Measurements from ENCODE around the gene NUP37.
A peak's percentile ranks its signal among the peaks of the same experiment; 100 is the strongest.
"Not testable (repeated sequence)": the region's sequence is repeated elsewhere in the genome, so short reads cannot be mapped to it uniquely, and the experiment has no call there.

The NUP37 gene

GRCh38 chr12:102089228-102089835 is 30.6 kb downstream of the NUP37 start:
- DNase-seq (ENCODE audit: low read depth): not testable (repeated sequence)

- DNase-seq (ENCODE audit: low read depth): no peak
Observed at GRCh38 chr12:102080842-102081241, 39.1 kb downstream of the NUP37 start.

GRCh38 chr12:102072092-102072491 is 47.8 kb downstream of the NUP37 start:
- not testable (repeated sequence) for DNase-seq (ENCODE audit: low read depth)

GRCh38 chr12:102069707-102070106 is 50.2 kb downstream of the NUP37 start:
- DNase-seq (ENCODE audit: low read depth): no peak

GRCh38 chr12:102067574-102068258 is 52.2 kb downstream of the NUP37 start:
- DNase-seq (ENCODE audit: low read depth): no peak

GRCh38 chr12:102064476-102064875 is 55.4 kb downstream of the NUP37 start:
- no peak for DNase-seq (ENCODE audit: low read depth)

- DNase-seq (ENCODE audit: low read depth): peak; percentile 45
Observed at GRCh38 chr12:102063069-102063468, 56.8 kb downstream of the NUP37 start.

GRCh38 chr12:102062419-102062806 is 57.5 kb downstream of the NUP37 start:
- DNase-seq (ENCODE audit: low read depth): no peak

GRCh38 chr12:102061560-102062418 is 58.1 kb downstream of the NUP37 start, which contains the start of gene WASHC3:
Gene WASHC3, minus strand, starts transcription at chr12:102061991. Its CDS starts 29 bp downstream, at chr12:102061962.
- peak; percentile 61 for DNase-seq (ENCODE audit: low read depth)

GRCh38 chr12:102061096-102061559 is 58.8 kb downstream of the NUP37 start:
- DNase-seq (ENCODE audit: low read depth): no peak

GRCh38 chr12:102059343-102059742 is 60.6 kb downstream of the NUP37 start:
- no peak for DNase-seq (ENCODE audit: low read depth)

GRCh38 chr12:102054345-102054744 is 65.6 kb downstream of the NUP37 start:
- DNase-seq (ENCODE audit: low read depth): no peak

GRCh38 chr12:102053062-102053349 is 66.9 kb downstream of the NUP37 start:
- no peak for DNase-seq (ENCODE audit: low read depth)

- DNase-seq (ENCODE audit: low read depth): no peak
Observed at GRCh38 chr12:102052192-102053061, 67.5 kb downstream of the NUP37 start.

GRCh38 chr12:102051431-102051965 is 68.4 kb downstream of the NUP37 start:
- DNase-seq (ENCODE audit: low read depth): no peak

- no peak for DNase-seq (ENCODE audit: low read depth)
Observed at GRCh38 chr12:102050660-102051430, 69.1 kb downstream of the NUP37 start.

- DNase-seq (ENCODE audit: low read depth): no peak
Observed at GRCh38 chr12:102043928-102044327, 76.0 kb downstream of the NUP37 start.

- peak; percentile 45 for DNase-seq (ENCODE audit: low read depth)
Observed at GRCh38 chr12:102033991-102034745, 85.7 kb downstream of the NUP37 start.

GRCh38 chr12:102031852-102032251 is 88.1 kb downstream of the NUP37 start:
- DNase-seq (ENCODE audit: low read depth): no peak

GRCh38 chr12:102029141-102029540 is 90.8 kb downstream of the NUP37 start:
- DNase-seq (ENCODE audit: low read depth): no peak

All from CMK (cell line).